EH (cell line): ENCODE results near the gene SRGAP1.
A peak's percentile ranks its signal among the peaks of the same experiment; 100 is the strongest.

Experiments
- DNase-seq: peaks from one replicate; pipeline ENCODE4 v3.0.0-alpha.2; 2015; ENCODE audit warnings: low read depth

Gene SRGAP1

DNA sequence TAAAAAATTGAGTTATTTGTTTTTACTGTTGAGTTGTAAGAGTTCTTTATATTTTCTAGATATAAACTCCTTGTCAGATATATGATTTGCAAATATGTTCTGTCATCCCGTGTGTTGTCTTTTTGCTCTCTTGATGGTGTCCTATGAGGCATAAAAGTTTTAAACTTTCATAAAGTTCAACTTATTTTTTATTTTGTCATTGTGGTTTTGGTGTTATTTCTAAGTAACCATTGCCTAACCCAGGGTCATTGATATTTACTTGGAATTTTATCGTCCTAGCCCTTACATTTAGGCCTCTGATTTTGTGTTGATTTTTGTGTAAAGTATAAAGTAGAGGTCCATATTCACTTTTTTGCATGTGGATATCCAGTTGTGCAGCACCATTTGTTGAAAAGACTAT is 63.1 kb downstream of the SRGAP1 start:
- DNase-seq: no peak

DNA sequence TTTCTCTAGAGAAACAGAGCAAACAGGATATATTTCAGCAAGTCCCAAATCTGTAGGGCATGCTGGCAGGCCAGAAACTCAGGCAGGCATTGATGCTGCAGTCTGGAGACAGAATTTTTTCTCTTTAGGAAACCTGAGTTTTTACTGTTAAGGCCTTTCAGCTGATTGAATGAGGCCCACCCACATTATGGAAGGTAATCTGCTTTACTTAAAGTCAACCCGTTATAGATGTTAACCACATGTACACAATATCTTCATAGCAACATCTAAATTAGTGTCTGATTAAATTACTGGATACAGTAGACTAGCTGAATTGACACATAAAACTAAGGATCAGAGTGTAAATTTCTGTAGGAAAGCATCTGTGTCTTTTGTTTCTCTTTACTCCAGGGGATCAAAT is 65.2 kb downstream of the SRGAP1 start:
- DNase-seq: no peak

DNA sequence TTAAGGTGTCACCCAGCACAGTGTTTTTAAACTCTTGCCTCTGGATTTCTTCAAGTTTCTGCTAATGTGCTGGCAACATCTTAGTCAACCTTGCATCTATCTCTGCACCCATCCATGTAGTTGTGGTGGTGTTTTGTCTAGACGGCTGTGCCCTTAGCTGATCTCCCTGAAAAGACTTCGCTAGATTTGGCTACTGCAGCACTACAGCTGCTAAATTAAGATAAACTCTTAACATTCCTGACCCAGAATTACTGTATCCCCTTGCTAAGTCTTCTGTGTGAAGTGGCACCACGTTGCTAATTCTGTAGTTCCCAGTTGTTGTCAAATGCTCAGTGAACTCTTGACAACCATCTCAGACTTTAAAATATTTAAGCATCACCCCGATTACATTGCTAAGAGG is 66.8 kb downstream of the SRGAP1 start:
- DNase-seq: no peak

DNA sequence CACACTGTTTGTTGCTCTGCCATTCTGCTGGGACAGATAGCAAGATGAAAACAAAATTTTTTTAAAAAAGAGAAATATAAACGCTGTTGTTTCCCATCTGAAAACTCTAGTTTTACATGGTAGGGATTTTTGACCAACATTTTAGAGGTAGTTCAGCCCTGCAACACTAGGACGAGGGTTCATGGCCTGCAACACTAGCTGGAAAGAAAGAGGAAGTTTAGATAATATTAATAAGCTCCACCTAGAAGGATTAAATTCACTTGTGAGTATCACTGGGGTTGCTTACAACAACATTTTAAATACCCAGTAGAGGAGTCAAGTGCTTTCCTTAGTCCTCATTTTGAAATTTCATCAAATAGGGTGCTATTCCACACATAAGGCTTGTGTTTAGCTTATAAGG is 68.2 kb downstream of the SRGAP1 start:
- no peak for DNase-seq

DNA sequence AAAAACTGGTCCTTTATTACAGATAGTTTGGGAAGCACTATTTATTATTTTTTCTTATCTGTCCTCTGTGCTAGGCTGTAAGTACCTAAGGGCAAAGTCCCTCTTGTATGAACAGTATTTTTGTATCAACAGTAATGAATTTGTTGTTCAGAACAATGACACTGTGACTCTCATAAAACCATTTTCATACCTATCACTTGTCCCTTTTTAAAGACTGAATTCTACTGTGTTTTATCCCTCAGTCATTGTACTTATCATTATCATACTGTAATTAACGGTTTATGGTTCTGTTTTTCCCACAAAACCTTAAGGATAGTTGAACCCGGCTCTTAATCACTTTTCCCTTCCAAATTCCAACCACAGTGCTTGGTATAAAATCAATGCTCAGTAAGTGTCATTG is 69.4 kb downstream of the SRGAP1 start:
- no peak for DNase-seq

DNA sequence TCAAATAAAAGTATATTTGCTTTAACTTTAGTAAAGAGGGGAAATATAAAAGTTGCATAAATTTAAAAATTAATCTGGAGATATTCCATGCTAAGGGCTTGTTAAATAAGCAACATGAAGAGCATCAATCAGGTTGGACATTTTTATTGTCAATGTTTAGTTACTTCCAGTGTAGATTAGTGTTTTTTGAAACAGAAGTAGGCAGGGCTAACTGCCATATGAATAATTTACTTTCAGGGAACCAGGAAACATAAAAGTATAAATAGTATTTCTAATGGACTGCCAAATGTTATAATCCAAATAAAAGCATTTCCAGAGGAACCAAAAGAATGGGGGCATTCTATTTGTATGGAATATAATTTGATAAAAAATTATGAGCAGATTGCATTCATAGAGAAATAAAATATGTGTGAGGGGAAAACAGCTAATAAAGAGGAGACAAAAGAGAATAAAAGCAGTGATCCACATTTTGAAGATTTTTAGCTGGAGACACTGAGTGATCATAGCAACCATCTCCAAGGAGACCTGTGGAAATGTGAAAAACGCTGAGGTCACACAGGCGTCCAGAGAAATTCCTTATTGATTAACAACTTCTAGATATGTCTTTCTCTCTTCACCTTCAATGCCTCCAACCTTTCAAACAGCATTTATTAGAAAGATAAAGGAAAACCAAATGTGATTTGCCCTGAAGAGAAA is 70.8 kb downstream of the SRGAP1 start:
- peak; percentile 72 for DNase-seq

DNA sequence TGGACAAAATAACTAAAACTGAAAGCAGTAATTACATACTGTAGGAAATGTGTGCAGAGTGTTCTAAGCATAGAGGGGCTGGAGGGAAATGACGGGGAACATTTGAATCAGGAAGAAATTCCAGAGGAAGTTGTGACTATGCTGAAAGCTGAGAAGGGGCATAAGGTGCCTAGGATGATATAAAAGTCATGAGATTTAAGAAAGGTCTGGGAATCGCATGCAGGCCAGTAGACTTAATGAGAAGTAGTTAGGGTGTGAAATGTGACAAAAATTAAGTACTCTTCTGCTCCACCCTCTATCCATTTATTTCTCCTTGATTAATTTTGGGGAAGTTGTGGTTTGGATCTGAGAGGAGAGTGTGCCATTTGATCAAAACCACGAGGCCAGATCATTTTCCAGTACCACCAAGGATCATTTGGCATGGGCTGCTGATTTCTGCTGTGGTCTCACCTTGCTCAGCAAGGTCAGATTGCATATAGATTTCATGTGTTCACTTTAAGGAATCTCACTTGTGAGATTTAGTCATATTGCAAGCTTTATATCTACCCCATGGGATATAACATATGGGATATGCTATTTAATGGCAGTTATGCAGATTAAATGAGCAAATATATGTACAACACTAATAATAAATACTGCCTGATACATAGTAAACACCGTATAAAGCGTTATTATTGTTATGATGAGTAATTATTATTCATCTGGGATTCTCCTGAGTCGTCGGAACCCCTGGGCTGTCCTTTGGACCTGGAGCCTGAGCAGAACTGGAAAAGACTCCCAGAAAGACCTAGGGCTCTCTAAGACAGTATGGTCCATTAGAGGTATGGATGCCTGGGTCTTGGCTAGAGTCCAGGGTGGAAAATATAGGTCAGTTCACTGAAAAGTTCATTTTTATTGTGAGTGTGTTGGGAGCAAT is 72.3 kb downstream of the SRGAP1 start:
- DNase-seq: peak; percentile 54

DNA sequence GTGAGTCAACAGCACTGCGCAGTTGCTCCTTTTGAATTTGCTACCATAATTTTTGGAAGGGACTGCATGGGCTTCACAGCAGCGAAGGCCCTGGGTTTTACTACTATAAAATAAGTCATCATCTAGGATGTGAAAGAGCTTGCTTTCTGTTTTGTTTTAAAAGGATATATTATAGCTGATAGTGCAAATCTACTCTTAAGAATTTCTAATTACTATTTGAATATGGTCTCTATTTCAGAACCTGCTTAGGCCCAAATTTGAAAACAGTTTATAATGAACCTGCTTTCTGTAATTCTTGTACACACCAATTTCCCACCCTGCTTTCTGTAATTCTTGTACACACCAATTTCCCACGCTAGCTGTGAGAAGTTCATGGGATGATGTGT is 73.0 kb downstream of the SRGAP1 start:
- no peak for DNase-seq

DNA sequence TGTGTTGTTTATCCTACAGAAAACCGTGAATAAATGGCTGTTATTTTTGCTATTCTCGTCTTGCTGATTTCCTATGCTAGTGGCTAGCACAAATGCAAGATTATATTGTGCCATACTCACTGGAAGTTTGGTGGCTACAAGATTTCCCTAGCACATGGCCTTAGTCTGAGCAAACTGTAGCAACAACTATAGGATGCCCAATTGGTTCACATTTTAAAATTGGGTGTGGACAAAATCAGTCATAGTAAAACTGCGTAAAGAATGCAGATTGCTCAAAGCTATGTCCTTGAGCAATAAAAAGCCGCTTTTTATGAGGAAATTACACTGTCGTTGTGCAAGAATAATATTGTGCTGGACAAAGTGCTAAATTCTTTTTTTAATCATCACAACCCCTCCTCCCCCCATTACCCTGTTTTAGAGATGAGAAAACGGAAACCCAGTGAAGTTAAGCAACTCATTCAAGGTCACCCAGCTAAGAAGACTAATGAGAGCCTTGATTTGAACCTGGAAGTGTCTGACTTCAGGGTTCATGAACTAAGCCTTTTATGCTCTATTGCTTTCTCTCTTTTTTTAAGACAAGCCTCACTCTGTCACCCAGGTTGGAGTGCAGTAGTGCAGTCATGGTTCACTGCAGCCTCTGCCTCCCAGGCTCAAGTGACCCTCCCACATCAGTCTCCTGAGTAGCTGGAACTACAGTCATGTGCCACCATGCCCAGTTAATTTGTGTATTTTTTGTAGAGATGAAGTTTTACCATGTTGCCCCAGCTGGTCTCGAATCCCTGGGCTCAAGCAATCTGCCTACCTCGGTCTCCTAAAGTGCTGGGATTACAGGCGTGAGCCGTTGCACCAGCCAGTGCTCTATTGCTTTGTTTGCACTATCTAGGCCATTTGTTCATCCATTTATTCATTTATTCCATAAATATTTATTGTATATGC is 73.6 kb downstream of the SRGAP1 start:
- DNase-seq: peak; percentile 99

DNA sequence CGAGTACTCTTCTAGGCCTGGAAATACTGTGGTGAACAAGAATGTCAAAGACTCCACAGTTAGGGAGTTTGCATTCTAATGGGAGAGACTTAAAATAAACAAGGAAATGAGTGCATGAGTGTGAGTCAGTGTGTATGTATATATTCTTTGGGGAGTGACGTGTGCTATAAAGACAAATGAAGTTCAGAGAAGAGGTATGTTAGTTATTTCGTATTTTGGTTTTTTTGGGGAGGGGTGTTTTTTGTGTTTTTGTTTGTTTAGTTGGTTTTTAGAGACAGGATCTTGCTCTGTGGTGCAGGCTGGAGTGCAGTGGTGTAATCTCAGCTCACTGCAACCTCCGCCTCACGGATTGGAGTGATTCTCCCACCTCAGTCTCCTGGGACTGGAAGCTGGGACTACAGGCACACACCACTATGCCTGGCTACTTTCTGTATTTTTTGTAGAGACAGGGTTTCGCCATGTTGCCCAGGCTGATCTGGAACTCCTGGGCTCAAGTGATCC is 74.3 kb downstream of the SRGAP1 start:
- peak; percentile 98 for DNase-seq

DNA sequence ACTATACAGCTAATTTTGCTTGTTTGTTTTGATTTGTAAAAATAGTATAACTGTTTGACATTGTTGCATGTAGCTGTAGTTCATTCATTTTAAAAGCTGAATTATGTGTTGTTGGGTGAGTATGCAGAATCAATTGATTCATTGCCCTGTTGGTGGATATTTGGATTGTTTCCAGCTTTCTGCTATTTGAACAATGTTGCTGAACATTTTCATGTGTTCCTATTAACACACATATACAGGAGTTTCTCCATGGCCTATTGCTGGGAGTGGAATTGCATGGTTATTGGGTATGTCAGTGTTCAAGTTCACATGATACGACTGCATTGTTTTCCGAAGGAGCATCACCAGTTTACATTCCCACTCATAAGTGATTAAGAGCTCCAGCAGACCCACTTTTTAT is 75.3 kb downstream of the SRGAP1 start:
- peak; percentile 45 for DNase-seq

DNA sequence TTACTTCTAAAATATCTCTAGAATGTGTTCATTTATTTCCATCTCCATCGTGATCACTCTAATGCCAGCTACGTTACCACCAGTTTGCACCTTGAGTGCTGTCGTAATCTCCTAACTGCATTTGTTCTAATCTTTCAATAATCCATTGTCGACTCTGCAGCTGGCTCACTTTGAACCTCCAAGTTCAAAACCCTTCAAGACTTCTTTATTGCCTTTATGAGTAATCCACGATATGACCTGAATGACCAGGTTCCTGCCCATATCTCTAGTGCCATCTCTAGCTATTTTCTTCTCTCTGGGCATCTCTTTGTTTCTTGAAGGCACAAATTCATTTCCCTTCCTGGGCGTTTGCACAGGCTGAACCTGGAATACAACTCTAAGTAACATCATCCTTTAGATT is 76.7 kb downstream of the SRGAP1 start:
- no peak for DNase-seq

DNA sequence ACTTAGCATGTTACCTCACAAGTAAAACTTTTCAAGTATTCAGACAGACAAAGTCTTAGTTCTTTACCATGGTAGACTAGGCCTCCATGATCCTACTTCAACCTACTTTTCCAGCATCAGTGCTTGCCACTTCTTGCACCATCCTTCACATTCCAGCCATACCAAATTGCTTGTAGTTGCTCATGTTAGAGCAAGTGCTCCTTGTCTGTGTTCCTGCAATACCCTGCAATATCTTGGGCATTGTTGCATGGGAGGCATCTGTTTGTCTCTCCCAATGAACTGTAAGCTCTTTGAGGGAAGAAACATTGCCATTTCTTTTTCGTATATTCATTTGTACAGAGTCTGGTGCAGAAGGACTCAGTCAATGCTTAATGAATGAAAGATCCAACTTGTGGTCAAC is 78.0 kb downstream of the SRGAP1 start:
- peak; percentile 86 for DNase-seq

DNA sequence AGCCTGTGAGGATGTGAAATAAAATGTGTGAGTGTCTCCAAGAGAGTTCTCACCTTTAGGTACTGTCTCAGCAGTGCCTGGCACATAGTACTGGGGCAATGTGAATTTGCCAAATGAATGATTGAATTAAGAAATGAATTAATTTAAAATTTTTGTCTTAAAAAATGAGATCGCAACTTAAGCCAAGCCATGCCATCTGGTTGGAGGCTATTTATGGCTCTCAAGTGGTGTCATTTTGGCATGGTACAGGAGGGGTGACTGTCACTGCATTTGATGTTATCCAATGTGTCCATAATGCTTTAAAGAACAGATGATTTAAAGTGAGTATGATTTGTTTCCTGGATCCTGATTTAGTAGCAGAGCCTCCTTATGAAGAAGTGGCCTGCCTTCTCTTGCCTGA is 80.3 kb downstream of the SRGAP1 start:
- no peak for DNase-seq

DNA sequence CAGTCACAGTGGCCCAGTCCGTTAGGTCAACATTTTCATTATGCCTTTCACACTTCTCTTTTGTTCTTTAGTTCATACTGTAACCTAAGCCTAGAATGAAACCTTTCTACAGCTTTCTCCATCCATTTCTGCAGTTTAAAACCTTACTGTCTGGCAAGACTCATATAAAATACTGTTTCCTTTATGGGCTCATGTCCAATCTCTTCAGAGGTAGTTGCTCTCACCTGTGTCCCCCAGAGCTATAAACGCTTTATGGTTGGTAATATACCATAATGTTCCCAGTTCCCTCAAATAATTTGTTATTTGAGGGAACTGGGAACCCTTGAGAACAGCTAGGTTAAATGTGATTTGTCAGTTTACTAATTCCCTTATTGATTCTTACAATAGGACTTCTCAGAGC is 83.0 kb downstream of the SRGAP1 start:
- no peak for DNase-seq

DNA sequence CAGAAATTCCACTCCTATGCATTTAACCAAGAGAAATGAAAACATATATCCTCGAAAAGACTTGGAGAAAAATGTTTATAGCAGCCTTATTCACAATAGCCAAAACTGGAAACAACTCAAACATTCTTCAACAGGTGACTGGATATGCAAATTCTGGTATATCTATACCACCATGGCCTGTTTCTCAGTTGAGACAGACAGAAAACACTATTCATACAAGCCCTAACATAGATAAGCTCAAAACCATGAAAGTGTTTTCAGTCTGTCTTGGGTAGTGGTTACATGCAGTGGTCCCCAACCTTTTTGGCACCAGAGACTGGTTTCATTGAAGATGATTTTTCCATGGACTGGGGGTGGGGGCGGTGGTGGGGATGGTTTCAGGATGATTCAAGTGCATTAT is 83.8 kb downstream of the SRGAP1 start:
- no peak for DNase-seq

DNA sequence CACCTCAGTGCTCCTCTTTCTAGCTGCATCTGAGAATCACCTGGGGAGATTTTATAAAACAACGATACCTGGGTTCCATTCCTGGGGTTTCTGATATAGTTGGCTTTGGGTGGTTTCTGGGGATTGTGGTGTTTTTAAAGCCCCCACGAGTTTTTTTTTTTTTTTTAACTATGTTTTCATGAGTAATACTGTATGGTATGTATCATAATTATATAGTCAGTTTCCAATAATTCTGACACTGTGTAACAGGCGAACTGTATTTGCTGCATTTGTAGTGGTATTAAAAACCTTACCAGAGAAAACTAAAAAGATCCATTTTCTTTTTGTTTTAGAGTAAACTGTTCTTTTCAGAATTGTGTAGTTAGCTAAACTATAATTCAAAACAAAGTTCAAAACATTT is 84.9 kb downstream of the SRGAP1 start:
- DNase-seq: no peak

DNA sequence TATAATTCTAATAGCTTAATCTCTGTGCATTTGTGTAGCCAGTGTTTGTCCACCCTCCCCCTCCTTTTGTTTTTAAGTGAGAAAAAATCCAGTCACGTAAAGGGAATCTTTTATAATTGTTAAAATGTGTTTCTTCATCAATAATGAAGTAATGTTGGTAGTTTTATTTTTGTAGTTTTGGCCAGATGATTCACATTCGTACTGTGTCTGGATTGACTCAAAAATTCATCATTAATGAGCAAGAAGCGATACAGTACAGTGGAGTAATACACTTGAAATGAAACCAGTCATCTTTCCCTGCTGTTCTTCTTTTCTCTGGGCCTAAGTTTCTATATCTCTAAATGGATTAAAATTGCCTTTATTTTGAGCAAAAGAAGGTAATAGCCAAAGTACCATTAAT is 86.5 kb downstream of the SRGAP1 start:
- peak; percentile 78 for DNase-seq

DNA sequence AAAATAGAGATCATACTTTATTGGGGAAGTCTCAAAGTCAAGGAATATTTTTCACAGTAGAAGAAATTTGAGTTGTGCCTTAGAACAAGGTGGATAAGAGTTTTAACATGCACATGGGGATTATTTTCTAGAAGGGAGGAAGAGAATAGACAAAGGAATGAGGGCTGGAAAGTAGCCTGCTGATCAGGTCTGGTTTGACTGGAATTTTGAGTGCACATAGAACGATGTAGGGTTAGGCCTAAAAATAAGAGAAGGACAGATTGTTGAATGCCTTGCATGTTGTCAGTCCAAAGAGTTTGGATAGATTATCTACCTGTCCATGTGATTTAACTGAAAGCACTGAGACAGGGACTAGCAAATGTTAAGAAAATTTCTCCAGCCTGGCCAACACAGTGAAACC is 87.2 kb downstream of the SRGAP1 start:
- DNase-seq: no peak

DNA sequence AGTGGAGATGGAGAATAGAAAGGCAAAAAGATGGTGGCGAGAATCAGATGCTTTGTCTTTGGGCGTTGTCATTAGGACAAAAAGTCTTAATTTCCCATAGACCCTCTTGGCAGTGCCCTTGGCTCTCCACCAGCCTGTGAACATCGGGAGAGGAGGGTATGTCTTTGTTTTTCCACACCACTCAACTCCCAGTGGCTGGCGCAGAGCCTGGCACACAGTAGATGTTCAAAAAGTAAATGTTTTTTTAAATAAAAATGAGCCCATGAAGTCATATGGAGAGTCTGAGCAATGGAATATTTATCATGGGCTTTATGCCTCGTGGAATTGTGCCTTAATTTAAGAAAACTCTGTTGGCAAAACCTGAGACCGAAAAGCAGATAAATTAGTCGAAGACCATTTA is 90.4 kb downstream of the SRGAP1 start:
- no peak for DNase-seq

DNA sequence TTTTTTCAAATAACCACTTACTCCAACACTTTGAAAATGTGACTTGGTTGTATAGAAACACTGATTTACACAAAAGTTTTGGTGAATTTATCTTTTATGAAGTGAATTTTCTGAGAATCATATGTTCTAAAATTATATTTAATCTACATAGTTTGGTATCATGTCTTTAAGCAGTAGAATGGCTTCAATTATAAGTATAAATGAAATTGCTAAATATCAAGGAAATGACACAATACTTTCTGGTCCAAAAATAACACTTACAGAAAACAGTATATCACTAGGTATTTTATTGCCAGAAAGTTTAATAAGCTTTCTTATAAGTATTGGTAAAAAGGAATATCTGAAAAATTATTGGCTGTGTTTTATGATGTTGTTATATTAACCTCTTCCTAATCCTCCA is 90.9 kb downstream of the SRGAP1 start:
- no peak for DNase-seq
